Brain pericyte (primary cell): ENCODE measurements around the gene MYBPH.

Source experiments
- DNase-seq: peaks from one replicate; pipeline ENCODE4 v3.0.0-alpha.2; 2012; ENCODE audit warnings: low read depth, low spot score

Gene MYBPH, protein sequence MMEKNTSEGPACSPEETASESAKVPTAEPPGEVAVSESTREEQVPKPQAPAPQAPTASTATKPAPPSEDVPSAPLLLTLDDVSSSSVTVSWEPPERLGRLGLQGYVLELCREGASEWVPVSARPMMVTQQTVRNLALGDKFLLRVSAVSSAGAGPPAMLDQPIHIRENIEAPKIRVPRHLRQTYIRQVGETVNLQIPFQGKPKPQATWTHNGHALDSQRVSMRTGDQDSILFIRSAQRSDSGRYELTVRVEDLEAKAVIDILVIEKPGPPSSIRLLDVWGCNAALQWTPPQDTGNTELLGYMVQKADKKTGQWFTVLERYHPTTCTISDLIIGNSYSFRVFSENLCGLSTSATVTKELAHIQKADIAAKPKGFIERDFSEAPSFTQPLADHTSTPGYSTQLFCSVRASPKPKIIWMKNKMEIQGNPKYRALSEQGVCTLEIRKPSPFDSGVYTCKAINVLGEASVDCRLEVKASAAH

DNA sequence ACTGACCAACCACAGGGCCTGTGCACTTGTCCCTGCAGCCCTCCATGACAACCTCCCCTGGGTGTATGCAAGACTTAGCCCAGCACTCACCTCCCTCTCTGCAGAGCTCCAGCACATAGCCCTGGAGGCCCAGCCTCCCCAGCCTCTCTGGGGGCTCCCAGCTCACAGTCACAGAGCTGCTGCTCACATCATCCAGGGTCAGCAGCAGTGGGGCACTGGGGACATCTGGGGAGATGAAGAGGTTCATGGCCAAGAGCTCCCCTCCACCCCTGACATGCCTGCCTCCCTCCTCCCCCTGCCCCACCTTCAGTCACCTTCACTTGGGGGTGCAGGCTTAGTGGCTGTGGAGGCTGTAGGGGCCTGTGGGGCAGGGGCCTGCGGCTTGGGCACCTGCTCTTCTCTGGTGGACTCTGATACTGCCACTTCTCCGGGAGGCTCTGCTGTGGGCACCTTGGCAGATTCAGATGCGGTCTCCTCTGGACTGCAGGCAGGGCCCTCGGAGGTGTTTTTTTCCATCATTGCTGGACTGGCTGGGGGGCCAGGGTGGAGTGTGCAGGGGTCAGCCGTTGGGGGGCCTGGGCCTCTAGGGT lies at the start of gene MYBPH:
TSS of gene MYBPH (minus strand) at position 590 of the 590 bp plus-strand sequence. CDS start at position 519, 71 bp downstream.
- DNase-seq, result no peak

GRCh38 chr1:203225071-203225470 lies 49.4 kb upstream of the MYBPH start:
- DNase-seq, result no peak

DNA sequence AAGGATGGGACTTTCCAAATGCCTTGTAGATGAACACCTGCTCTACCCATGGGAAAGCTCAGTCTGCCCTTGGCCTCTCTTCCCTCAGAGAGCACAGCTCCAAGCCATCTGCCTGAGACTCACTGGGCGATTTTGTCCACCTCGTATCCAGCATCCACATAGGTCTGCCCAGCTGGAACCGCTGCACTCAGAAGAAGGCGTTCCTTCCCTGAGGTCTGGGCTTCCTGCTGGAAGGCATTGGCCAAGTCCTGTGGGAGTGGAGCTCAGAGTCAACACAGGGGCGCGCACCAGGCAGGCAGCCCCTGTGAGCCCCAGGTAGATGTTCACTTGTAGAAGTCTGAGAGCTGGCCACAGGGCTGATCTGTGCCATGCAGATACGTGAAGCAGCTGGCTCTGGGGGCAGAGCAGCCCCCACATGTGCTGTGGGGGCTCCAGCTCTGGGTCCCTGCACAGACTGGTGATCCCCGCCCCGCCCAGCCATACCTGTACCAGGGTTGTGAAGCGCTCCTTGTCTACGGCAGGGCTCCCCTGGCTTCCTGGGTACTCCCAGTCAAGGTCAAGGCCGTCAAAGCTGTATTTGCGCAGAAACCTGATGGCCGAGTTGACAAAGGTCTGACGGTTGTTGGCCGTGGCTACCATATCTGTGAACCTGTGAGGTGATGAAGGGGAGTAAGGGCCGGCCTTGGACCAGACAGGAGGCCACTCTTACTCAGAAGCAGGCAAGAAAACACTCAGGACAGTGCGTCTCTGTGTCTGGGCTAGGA lies 47.6 kb upstream of the MYBPH start:
- DNase-seq, result no peak

GRCh38 chr1:203219934-203220333 lies 44.3 kb upstream of the MYBPH start:
- no peak for DNase-seq

DNA sequence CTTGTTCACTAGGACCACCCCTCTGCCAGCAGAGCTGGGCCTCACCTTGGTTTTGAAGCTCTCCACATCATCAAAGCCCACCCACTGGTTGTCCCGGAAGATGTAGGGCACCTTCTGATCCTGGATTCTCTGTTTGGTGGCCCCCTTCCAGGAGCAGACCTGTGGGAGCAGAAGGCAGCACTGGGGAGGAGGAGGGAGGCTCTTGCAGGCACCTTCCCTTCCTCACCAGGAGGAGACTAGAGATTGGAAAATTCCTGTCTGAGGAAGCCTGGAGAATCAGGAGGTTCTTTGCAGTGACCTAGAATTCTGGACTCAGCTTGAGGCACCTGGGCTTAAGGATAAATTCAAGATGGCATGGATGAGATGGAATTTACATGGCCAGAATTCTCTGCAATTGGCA lies 43.5 kb upstream of the MYBPH start:
- no peak for DNase-seq

- DNase-seq, result no peak
Measured at GRCh38 chr1:203217668-203218067, 42.0 kb upstream of the MYBPH start.

- no peak for DNase-seq
Measured at GRCh38 chr1:203217139-203217655, 41.6 kb upstream of the MYBPH start.

DNA sequence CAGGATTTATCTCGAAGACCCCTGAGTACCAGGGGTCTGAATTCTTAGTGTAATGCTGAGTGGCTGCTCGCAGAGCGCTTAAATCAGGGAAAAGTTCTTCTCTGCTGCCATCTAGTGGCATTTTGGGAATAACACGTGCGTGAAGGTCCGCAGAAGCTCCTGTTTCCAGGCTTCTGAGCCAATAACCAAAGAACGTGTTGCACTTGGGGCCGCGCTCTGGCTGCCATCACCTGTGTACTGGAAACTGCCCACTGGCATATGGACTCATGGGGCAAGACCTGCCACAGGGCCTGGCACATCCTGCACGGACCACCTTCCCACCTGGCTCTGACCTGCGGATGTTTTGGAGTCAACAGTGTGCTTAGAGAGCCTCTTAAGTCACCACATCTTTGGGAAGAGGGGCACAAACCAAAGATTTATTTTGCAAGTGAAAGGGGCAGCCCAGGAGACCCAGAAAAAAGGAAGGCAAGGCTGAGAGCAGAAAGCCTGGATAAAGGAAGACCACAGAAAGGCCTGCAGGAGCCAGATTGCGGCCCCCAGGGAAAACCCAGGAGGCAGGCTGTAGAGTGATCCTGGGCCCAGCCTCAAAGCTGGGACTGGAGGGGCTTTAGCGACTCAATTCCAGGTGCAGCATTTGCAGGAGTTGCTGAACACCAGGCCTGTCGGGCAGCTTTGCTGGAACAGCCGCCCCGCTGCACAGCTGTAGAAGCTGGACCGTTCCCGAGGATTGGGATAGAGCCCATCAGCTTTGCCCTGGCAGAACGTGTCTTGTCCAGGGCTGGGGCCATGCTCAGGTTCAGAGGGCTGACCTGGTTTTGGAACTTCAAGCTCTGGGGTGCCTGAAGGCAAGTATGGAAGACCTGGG lies 40.9 kb upstream of the MYBPH start:
- peak; percentile 12 for DNase-seq

DNA sequence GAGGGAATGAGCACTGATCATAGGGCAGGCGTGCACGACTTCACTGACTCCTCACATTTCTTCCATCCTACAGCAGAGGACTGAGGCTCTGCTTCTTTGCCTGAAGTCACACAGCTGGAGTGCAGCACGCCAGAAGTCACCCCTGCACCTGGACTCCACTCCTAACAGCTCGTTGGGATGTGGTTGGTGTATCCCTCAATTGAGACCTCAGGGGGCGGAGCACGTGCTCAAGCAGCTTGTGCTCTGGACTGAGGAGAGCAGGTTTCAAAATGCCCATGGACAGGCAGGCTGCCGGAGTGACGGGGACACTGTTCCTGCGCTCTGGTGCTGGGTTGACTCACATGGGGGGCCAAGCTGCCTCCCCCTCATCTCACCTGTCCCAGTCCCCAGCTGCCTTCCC lies 39.9 kb upstream of the MYBPH start:
- DNase-seq, result no peak

GRCh38 chr1:203214871-203215270 lies 39.2 kb upstream of the MYBPH start:
- no peak for DNase-seq

GRCh38 chr1:203213126-203213525 lies 37.5 kb upstream of the MYBPH start:
- no peak for DNase-seq

DNA sequence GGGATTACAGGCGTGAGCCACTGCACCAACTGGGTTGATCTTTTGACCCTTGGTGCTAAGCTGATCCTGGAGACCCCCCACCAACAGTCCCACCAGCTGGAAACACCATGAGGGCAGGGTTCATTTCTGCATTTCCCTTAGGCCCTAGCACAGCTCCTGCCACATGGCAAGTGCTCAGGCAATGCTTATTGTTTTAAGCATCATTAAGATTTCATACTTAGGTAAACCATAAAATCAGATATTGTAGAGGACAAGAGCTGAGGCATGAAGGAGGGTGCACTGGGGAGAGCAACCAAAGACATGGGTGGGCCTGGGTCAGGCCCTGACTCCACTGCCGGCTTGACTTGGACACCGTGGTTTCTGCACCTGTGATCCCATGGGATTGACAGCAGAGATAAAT lies 36.2 kb upstream of the MYBPH start:
- DNase-seq, result no peak

GRCh38 chr1:203210988-203211387 lies 35.4 kb upstream of the MYBPH start:
- no peak for DNase-seq

- DNase-seq, result no peak
Measured at GRCh38 chr1:203210350-203210749, 34.7 kb upstream of the MYBPH start.

DNA sequence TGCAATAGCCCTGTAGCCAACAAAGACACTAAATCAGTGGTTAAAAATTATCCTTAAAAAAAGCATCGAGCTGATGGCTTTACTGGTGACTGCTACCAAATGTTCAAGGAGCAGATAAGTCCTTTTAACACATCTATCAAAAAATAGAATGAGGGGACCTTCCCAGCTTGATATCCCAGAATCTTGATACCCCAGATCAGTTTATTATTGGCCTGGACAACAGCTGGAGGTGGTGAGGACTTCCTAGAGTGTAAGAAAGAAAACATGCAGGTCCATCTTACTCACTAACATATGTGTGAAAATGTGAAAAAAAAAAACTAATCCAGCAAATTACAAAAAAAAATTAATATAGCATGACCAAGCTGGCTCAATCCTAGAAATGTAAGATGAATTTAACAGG lies 32.6 kb upstream of the MYBPH start:
- DNase-seq, result no peak

DNA sequence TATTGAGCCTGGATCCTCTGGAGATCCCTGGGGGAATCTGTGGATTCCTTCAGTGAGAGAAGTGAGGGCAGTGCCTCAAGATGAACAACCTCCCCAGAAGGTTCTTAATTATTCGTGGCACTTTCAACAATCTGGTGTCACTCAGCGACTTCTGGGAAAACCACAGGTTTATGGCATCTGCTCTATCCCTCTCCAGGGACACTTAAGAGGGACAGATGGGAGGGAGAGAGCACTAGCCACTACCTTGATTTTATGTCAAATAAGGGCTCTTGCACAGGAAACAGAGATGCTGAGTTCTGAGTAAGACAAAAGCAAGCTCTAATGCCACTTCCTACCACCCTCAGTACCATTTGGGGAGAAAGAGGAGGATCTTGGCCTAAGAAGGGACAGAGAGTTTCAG lies 32.1 kb upstream of the MYBPH start:
- DNase-seq, result no peak

DNA sequence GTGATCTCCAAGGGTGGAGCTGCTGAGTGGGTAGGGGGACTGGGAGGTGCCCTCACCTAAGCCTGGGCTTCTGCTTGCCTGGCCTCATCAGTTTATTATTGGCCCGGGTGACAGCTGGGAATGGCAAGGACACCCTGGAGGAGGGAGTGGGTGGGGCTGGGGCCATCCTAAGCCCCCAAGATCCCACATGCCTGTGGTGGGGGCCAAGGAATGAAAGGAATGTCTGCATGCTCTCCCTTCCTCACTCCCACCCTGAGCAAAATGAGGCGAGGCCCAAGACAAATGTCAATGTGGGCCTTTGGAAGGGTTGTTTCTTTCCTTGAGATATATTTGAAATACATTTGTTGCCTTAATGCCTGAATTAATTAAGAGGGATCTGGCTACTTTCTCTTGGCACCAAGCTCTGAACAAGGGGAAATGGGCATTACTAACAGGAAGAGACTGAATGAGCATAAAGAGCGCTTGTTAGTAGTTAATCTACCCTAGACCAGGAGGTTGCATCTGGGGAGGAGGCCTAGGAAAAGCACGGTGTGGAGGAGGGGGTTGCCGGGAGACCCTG lies 30.6 kb upstream of the MYBPH start:
- no peak for DNase-seq

- DNase-seq, result no peak
Measured at GRCh38 chr1:203204756-203205155, 29.1 kb upstream of the MYBPH start.

GRCh38 chr1:203202431-203203245 lies 27.0 kb upstream of the MYBPH start:
- DNase-seq, result no peak
